Vagina (tissue), 2 donors: ENCODE data around the gene DLEC1.

Source experiments
- CTCF ChIP-seq, 3 experiments: fragments of 450-650 bp in 2 of 3; fragments of 200-600 bp in 1 of 3; sonication (generic) in 1 of 3; IDR thresholded peaks; one replicate each; pipeline ENCODE4 v1.5.1; 2017 to 2019; ENCODE audit warnings: antibody characterized with exemption in 3 of 3, mild to moderate bottlenecking in 2 of 3, moderate library complexity in 2 of 3
- POLR2AphosphoS5 ChIP-seq, 2 donors: sonication (generic); formaldehyde crosslinking; IDR thresholded peaks; one replicate each; pipeline ENCODE4 v1.9.0; 2017; ENCODE audit warnings: antibody characterized with exemption in 2 of 2, mild to moderate bottlenecking in 2 of 2, low read depth in 1 of 2; ENCODE audit not compliant: insufficient read depth in 1 of 2

DNA sequence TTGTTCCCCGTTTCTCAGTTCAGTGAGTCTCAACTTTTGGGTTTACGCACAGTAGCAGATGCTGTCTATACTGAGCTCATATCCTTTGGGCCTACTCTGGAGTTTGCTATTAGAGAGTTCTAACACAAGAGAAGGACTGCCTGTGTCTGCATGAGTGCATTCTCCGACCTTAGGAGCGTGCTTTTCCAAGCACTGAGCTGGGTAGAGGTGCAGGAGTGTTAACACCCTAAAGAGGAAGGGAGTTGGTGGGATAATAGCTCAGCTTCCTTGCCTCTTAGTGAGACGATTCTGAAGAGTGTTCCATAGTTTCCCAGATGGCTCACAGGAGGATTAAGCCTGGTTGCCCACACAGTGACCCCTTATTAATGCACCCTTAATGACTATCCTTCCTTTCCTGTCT lies 119.5 kb downstream of the DLEC1 start:
- TF ChIP-seq CTCF (IDR thresholded peaks at IDR 0.05) (no peak), POLR2AphosphoS5 (IDR thresholded peaks at IDR 0.05; ENCODE audit: insufficient read depth in 1 of 2, low read depth in 1 of 2) (no peak)
